GM23338 (cell line): ENCODE measurements around the gene MAP4K3.

Source experiments
- CREB1 ChIP-seq: fragments of 250-450 bp; sonication (Bioruptor Pico); IDR thresholded peaks from 2 replicates; pipeline ENCODE4 v1.5.0; 2020; ENCODE audit warnings: low read depth, mild to moderate bottlenecking, moderate library complexity
- EZH2 ChIP-seq: fragments of 200-600 bp; sonication (generic); IDR thresholded peaks from one replicate; pipeline ENCODE4 v1.8.0; 2017; ENCODE audit warnings: antibody characterized with exemption, mild to moderate bottlenecking, low read depth; ENCODE audit not compliant: unreplicated experiment
- POLR2AphosphoS5 ChIP-seq: IDR thresholded peaks from 2 replicates; pipeline ENCODE4 v1.6.1; 2016; ENCODE audit warnings: antibody characterized with exemption, low read depth
- REST ChIP-seq: IDR thresholded peaks from one replicate; pipeline ENCODE4 v1.6.1; 2018; ENCODE audit warnings: antibody characterized with exemption; ENCODE audit not compliant: unreplicated experiment
- TF ChIP-seq, protein P1 (sequence below), 2 experiments: fragments of 200-600 bp in 1 of 2; sonication (generic) in 1 of 2; conservative IDR thresholded peaks; 2 replicates each; pipeline versions ENCODE4 v1.5.1 to v1.6.1; 2016 to 2017; ENCODE audit warnings: antibody characterized with exemption in 2 of 2, low read depth in 2 of 2, mild to moderate bottlenecking in 2 of 2, moderate library complexity in 1 of 2

- TF ChIP-seq, protein P1, sequence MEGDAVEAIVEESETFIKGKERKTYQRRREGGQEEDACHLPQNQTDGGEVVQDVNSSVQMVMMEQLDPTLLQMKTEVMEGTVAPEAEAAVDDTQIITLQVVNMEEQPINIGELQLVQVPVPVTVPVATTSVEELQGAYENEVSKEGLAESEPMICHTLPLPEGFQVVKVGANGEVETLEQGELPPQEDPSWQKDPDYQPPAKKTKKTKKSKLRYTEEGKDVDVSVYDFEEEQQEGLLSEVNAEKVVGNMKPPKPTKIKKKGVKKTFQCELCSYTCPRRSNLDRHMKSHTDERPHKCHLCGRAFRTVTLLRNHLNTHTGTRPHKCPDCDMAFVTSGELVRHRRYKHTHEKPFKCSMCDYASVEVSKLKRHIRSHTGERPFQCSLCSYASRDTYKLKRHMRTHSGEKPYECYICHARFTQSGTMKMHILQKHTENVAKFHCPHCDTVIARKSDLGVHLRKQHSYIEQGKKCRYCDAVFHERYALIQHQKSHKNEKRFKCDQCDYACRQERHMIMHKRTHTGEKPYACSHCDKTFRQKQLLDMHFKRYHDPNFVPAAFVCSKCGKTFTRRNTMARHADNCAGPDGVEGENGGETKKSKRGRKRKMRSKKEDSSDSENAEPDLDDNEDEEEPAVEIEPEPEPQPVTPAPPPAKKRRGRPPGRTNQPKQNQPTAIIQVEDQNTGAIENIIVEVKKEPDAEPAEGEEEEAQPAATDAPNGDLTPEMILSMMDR (conservative IDR thresholded peaks at IDR 0.05; ENCODE audit: low read depth in 2 of 2): no peak
- no peak for TF ChIP-seq EZH2
- no peak for TF ChIP-seq CREB1 (CRISPR knock-in tag)
- no peak for TF ChIP-seq POLR2AphosphoS5
- no peak for TF ChIP-seq REST
Measured at GRCh38 chr2:39241588-39241987, 195.5 kb downstream of the MAP4K3 start.
